HepG2 (cell line): ENCODE measurements around the gene ANXA2. TPM values are rescaled to one million over a fixed set of nuclear protein-coding genes. Genes with fewer than 3 reads are reported as not detected.

ENCODE experiments used
- ATAC-seq: fragments of 200-7000 bp; cut with Tn5 transposase; 3 replicates; pipeline ENCODE4 v1.9.1; 2020; ENCODE audit warnings: mild to moderate bottlenecking, moderate library complexity
- BruUV-seq: library from RNA; stranded (reverse); fragments of 400-500 nt; replicated peaks from 2 replicates; lab custom pipeline; 2021; lab: Mats Ljungman, UMichigan
- CTCF ChIA-PET: fragments of 300-600 bp; formaldehyde crosslinking; extraction: SDS; loops from one replicate; lab custom pipeline; 2021; ENCODE audit warnings: low total read pairs, inconsistent platforms, low intra/inter-chr PET ratio; lab: Yijun Ruan, JAX
- POLR2A ChIA-PET: fragments of 350-600 bp; sonication (Branson Sonifier 250); formaldehyde crosslinking; loops from one replicate; lab custom pipeline; 2020; ENCODE audit warnings: antibody characterized with exemption, inconsistent platforms; lab: Yijun Ruan, JAX
- DNase-seq: peaks from one replicate; pipeline ENCODE4 v3.0.0-alpha.2; 2015; ENCODE audit warnings: low spot score
- FAIRE-seq: peaks from 3 replicates; lab custom pipeline; 2011; peaks lifted over from hg19 to GRCh38; lab: Jason Lieb, UNC
- H2AFZ ChIP-seq: one replicate; pipeline ENCODE4 v1.6.1; 2011; ENCODE audit warnings: low read length, inconsistent platforms
- H3K27ac ChIP-seq: fragments of 300-600 bp; 3 replicates; pipeline ENCODE4 v1.8.0; 2011; ENCODE audit warnings: mixed run types, mild to moderate bottlenecking, mixed read lengths, low read length, inconsistent platforms; ENCODE audit not compliant: insufficient read depth; ENCODE audit errors: extremely low read length
- H3K27me3 ChIP-seq, 2 experiments: fragments of 200-600 bp in 1 of 2; 2 replicates in 1 of 2; 3 replicates in 1 of 2; pipeline versions ENCODE4 v1.6.0 to v1.8.0; 2011; ENCODE audit warnings: low read length in 2 of 2, mild to moderate bottlenecking in 2 of 2, moderate library complexity in 2 of 2, inconsistent platforms in 1 of 2; ENCODE audit not compliant: insufficient read depth in 2 of 2, control insufficient read depth in 1 of 2
- H3K36me3 ChIP-seq, 2 experiments: fragments of 200-600 bp in 1 of 2; replicated peaks in 1 of 2; 2 replicates in 1 of 2; 3 replicates in 1 of 2; pipeline versions ENCODE4 v1.5.1 to v1.8.0; 2011; ENCODE audit warnings: low read length in 2 of 2, inconsistent platforms in 1 of 2; ENCODE audit not compliant: insufficient read depth in 2 of 2, control insufficient read depth in 1 of 2
- H3K4me1 ChIP-seq: 2 replicates; pipeline ENCODE4 v1.5.1; 2012; ENCODE audit warnings: low read length, inconsistent platforms; ENCODE audit not compliant: insufficient read depth
- H3K4me2 ChIP-seq: 2 replicates; pipeline ENCODE4 v1.6.0; 2011; ENCODE audit warnings: low read depth, low read length, inconsistent platforms
- H3K4me3 ChIP-seq, 3 experiments: fragments of 200-600 bp in 1 of 3; sonication (generic), shearing (Covaris generic) in 1 of 3; replicated peaks in 1 of 3; 2 replicates each; pipeline ENCODE4 v1.5.1; 2011 to 2016; ENCODE audit warnings: low read length in 3 of 3, inconsistent platforms in 2 of 3, low read depth in 2 of 3, mild to moderate bottlenecking in 2 of 3, control low read depth in 1 of 3, mixed read lengths in 1 of 3; ENCODE audit not compliant: insufficient read depth in 1 of 3
- H3K79me2 ChIP-seq: one replicate; pipeline ENCODE4 v1.6.1; 2011; ENCODE audit warnings: low read length, inconsistent platforms; ENCODE audit not compliant: insufficient read depth
- H3K9ac ChIP-seq: 2 replicates; pipeline ENCODE4 v1.6.0; 2011; ENCODE audit warnings: mild to moderate bottlenecking, low read depth, low read length, inconsistent platforms; ENCODE audit not compliant: insufficient read depth
- H3K9me3 ChIP-seq: 2 replicates; pipeline ENCODE4 v1.5.1; 2012; ENCODE audit warnings: mild to moderate bottlenecking, low read length
- H4K20me1 ChIP-seq: 2 replicates; pipeline ENCODE4 v1.6.0; 2011; ENCODE audit warnings: inconsistent platforms, mild to moderate bottlenecking, low read length, moderate library complexity; ENCODE audit not compliant: insufficient read depth
- ISX ChIP-seq: sonication (generic); formaldehyde crosslinking; conservative IDR thresholded peaks from 2 replicates; pipeline ENCODE4 v1.5.0; 2020; ENCODE audit warnings: missing genetic modification reagents
- TCF7L2 ChIP-seq: IDR thresholded peaks from 2 replicates; pipeline ENCODE4 v1.6.1; 2011; ENCODE audit warnings: mild to moderate bottlenecking, low read depth, low read length, moderate library complexity
- ZNF138 ChIP-seq: sonication (generic); formaldehyde crosslinking; IDR thresholded peaks from 2 replicates; pipeline ENCODE4 v1.5.0; 2020; ENCODE audit warnings: mild to moderate bottlenecking, low read depth, missing genetic modification reagents
- ZNF280B ChIP-seq: sonication (generic); formaldehyde crosslinking; IDR thresholded peaks from 2 replicates; pipeline ENCODE4 v1.5.0; 2020; ENCODE audit warnings: missing genetic modification reagents, mild to moderate bottlenecking, borderline replicate concordance
- ZNF558 ChIP-seq: sonication (generic); formaldehyde crosslinking; IDR thresholded peaks from 2 replicates; pipeline ENCODE4 v1.9.0; 2022; ENCODE audit warnings: mild to moderate bottlenecking, missing genetic modification reagents, borderline replicate concordance
- ZNF616 ChIP-seq: sonication (generic); formaldehyde crosslinking; IDR thresholded peaks from 2 replicates; pipeline ENCODE4 v1.5.0; 2020; ENCODE audit warnings: low read depth, mild to moderate bottlenecking, missing genetic modification reagents
- ZNF740 ChIP-seq: sonication (generic); formaldehyde crosslinking; IDR thresholded peaks from 2 replicates; pipeline ENCODE4 v1.4.0; 2020; ENCODE audit warnings: missing genetic modification reagents
- ZSCAN12 ChIP-seq: sonication (generic); formaldehyde crosslinking; IDR thresholded peaks from 2 replicates; pipeline ENCODE4 v1.9.0; 2021; ENCODE audit warnings: mild to moderate bottlenecking, missing genetic modification reagents
- WGBS: methylation state at CpG from one replicate; pipeline ENCODE4 v1.1.6; 2017; ENCODE audit warnings: low lambda C conversion rate; 5-methylcytosine and 5-hydroxymethylcytosine counted together
- in situ Hi-C: cut with HindIII; loops from 2 replicates; pipeline ENCODE4 v1.10.0; 2017; ENCODE audit warnings: low pct_unique_long_range_greater_than_20kb; ENCODE audit not compliant: extremely low pct_ligation_motif_present
- intact Hi-C: fragments of 100-400 bp; cut with micrococcal nuclease; formaldehyde crosslinking; loops from one replicate; pipeline ENCODE4 v1.10.0; 2022; ENCODE audit not compliant: unreplicated experiment
- polyA plus RNA-seq, 8 experiments: library from polyadenylated mRNA; depleted of rRNA in 3 of 8; stranded (reverse) in 7 of 8; unstranded in 1 of 8; fragments of >200 nt; fragmentation: Illumina TruSeq in 4 of 8; extraction: Trizol in 4 of 8; gene quantifications; 2 replicates each; pipeline versions ENCODE4 v1.2.1 to v1.2.3, GENCODE V29; 2011 to 2016; ENCODE audit warnings: low read depth in 4 of 8, missing spikeins in 1 of 8, mixed read lengths in 1 of 8; ENCODE audit not compliant: insufficient read depth in 1 of 8
- total RNA-seq, 5 experiments: library from RNA; depleted of rRNA; stranded (reverse); fragments of >200 nt; fragmentation: Illumina TruSeq; extraction: Trizol; gene quantifications; 2 replicates each; pipeline ENCODE4 v1.2.3, GENCODE V29; 2016; ENCODE audit warnings: low read depth in 1 of 5

The ANXA2 gene
- total and polyA plus RNA-seq, 2 of the 13 experiments (the other 11 are each of a cell fraction or from before 2014, with no cell fraction given): 196 to 613 TPM

- H3K27ac ChIP-seq: no peak overlapping the region
- ChIA-PET CTCF (no interaction called here), POLR2A (interaction anchor here (0.9 to 1.2 kb wide), 3 partner anchors 14 to 32 kb away, joined by 3 to 4 read pairs (median 3); no protein-coding TSS in a partner anchor)
- no peak overlapping the region for H3K4me3 ChIP-seq
- H3K79me2 ChIP-seq: peaks cover 2% of the 10 kb centered on the region
- FAIRE-seq (no peak), DNase-seq (no peak), ATAC-seq (no peak)
- 97% methylated on average over 2 of the region's 2 CpGs for WGBS
- H4K20me1 ChIP-seq: no peaks in the 10 kb centered on the region
- H3K9me3 ChIP-seq: no peaks in the 10 kb centered on the region
- no peaks in the 10 kb centered on the region for H3K36me3 ChIP-seq
- intact Hi-C loops (no loop called here), in situ Hi-C loops (no loop called here)
- TF ChIP-seq TCF7L2 (no peak), ISX (CRISPR knock-in tag) (no peak), ZNF616 (no peak), ZNF138 (no peak), ZSCAN12 (CRISPR knock-in tag) (no peak), ZNF558 (no peak), ZNF740 (CRISPR knock-in tag) (no peak), ZNF280B (CRISPR knock-in tag) (no peak)
- H3K27me3 ChIP-seq: no peaks in the 10 kb centered on the region; a peak in 1 of 5 replicates
- H3K4me2 ChIP-seq: no peak overlapping the region
- BruUV-seq: no TSS peak
- peaks cover 70% of the 10 kb centered on the region for H3K4me1 ChIP-seq
- no peak overlapping the region for H2AFZ ChIP-seq
- no peak overlapping the region for H3K9ac ChIP-seq
Observed at GRCh38 chr15:60406513-60407414, 9.0 kb upstream of the ANXA2 start.
